ENCODE measurements around the gene BFAR.
"Not testable (repeated sequence)": the region's sequence is repeated elsewhere in the genome, so short reads cannot be mapped to it uniquely, and the experiment has no call there.

Gene BFAR

GRCh38 chr16:14635395-14636165 is 2.8 kb downstream of the BFAR start:
- DNase-seq (ENCODE audit: low read depth in 1 of 2, low spot score in 1 of 2) = no peak

- DNase-seq (ENCODE audit: low read depth in 1 of 2, low spot score in 1 of 2) = not testable (repeated sequence)
These were observed 3.6 kb downstream of the BFAR start for GRCh38 chr16:14636179-14636950.

- DNase-seq (ENCODE audit: low read depth in 1 of 2, low spot score in 1 of 2) = not testable (repeated sequence)
These were observed 4.1 kb downstream of the BFAR start for GRCh38 chr16:14636951-14637240.

- DNase-seq (ENCODE audit: low read depth in 1 of 2, low spot score in 1 of 2) = no peak
These were observed 7.8 kb downstream of the BFAR start for GRCh38 chr16:14640538-14640937.

- no peak for DNase-seq (ENCODE audit: low read depth in 1 of 2, low spot score in 1 of 2)
These were observed 8.5 kb downstream of the BFAR start for GRCh38 chr16:14641206-14641605.

GRCh38 chr16:14641926-14642325 is 9.2 kb downstream of the BFAR start:
- DNase-seq (ENCODE audit: low read depth in 1 of 2, low spot score in 1 of 2) = no peak

- DNase-seq (ENCODE audit: low read depth in 1 of 2, low spot score in 1 of 2) = no peak
These were observed 17.1 kb downstream of the BFAR start for GRCh38 chr16:14649816-14650215.

GRCh38 chr16:14650629-14651028 is 17.9 kb downstream of the BFAR start:
- DNase-seq (ENCODE audit: low read depth in 1 of 2, low spot score in 1 of 2) = no peak

- DNase-seq (ENCODE audit: low read depth in 1 of 2, low spot score in 1 of 2) = no peak
These were observed 20.0 kb downstream of the BFAR start for GRCh38 chr16:14652726-14653125.

GRCh38 chr16:14658063-14658462 is 25.3 kb downstream of the BFAR start:
- no peak for DNase-seq (ENCODE audit: low read depth in 1 of 2, low spot score in 1 of 2)

- DNase-seq (ENCODE audit: low read depth in 1 of 2, low spot score in 1 of 2) = no peak
These were observed 34.9 kb downstream of the BFAR start for GRCh38 chr16:14667347-14668266.

GRCh38 chr16:14668556-14669223 is 35.9 kb downstream of the BFAR start:
- no peak for DNase-seq (ENCODE audit: low read depth in 1 of 2, low spot score in 1 of 2)

- no peak for DNase-seq (ENCODE audit: low read depth in 1 of 2, low spot score in 1 of 2)
These were observed 37.0 kb downstream of the BFAR start for GRCh38 chr16:14669776-14670175.

GRCh38 chr16:14672403-14672971 is 39.7 kb downstream of the BFAR start:
- DNase-seq (ENCODE audit: low read depth in 1 of 2, low spot score in 1 of 2) = no peak

GRCh38 chr16:14676633-14677032 is 43.9 kb downstream of the BFAR start:
- no peak for DNase-seq (ENCODE audit: low read depth in 1 of 2, low spot score in 1 of 2)

- DNase-seq (ENCODE audit: low read depth in 1 of 2, low spot score in 1 of 2) = no peak
These were observed 44.9 kb downstream of the BFAR start for GRCh38 chr16:14677627-14678026.

- no peak for DNase-seq (ENCODE audit: low read depth in 1 of 2, low spot score in 1 of 2)
These were observed 46.2 kb downstream of the BFAR start for GRCh38 chr16:14678748-14679497.

- DNase-seq (ENCODE audit: low read depth in 1 of 2, low spot score in 1 of 2) = not testable (repeated sequence)
These were observed 47.6 kb downstream of the BFAR start for GRCh38 chr16:14680396-14680795.

GRCh38 chr16:14681115-14681514 is 48.4 kb downstream of the BFAR start:
- DNase-seq (ENCODE audit: low read depth in 1 of 2, low spot score in 1 of 2) = no peak

GRCh38 chr16:14682121-14682520 is 49.4 kb downstream of the BFAR start:
- no peak for DNase-seq (ENCODE audit: low read depth in 1 of 2, low spot score in 1 of 2)
